ENCODE data around the gene SMAD6.

DNA sequence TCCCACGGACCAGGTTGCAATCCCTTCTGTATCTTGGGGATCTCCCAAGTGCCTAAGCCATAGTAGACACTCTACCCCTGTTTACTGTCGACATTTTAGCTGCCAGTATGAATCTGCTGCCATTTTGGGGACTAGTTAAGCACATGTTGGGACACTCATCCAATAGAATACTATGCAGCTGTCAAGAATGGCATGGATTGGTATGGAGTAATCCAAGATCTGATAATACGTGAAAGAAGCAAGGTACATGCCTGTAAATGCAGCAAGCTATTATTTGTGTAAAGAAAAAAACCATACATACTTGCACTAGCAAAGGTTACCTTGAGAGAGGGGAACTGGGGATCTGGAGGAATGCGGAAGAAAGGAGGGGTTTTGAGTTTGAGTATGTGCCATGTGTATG, 129.3 kb downstream of the SMAD6 start:
- no peak for TF ChIP-seq RAD21 (IDR thresholded peaks at IDR 0.05; ENCODE audit: low read depth)
- no peak for TF ChIP-seq EZH2 (IDR thresholded peaks at IDR 0.05)
- TF ChIP-seq POLR2AphosphoS5 (IDR thresholded peaks at IDR 0.05; ENCODE audit: low read depth, low read length), result no peak
- TF ChIP-seq ELF1 (IDR thresholded peaks at IDR 0.05; ENCODE audit: borderline replicate concordance, low read depth), result no peak
- TF ChIP-seq, protein P1, sequence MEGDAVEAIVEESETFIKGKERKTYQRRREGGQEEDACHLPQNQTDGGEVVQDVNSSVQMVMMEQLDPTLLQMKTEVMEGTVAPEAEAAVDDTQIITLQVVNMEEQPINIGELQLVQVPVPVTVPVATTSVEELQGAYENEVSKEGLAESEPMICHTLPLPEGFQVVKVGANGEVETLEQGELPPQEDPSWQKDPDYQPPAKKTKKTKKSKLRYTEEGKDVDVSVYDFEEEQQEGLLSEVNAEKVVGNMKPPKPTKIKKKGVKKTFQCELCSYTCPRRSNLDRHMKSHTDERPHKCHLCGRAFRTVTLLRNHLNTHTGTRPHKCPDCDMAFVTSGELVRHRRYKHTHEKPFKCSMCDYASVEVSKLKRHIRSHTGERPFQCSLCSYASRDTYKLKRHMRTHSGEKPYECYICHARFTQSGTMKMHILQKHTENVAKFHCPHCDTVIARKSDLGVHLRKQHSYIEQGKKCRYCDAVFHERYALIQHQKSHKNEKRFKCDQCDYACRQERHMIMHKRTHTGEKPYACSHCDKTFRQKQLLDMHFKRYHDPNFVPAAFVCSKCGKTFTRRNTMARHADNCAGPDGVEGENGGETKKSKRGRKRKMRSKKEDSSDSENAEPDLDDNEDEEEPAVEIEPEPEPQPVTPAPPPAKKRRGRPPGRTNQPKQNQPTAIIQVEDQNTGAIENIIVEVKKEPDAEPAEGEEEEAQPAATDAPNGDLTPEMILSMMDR (IDR thresholded peaks at IDR 0.05 in 2 of 3, conservative IDR thresholded peaks at IDR 0.05 in 1 of 3; ENCODE audit: borderline replicate concordance in 1 of 3, insufficient read depth in 1 of 3, low read depth in 2 of 3, low read length in 2 of 3), result no peak
- TF ChIP-seq ZNF274 (IDR thresholded peaks at IDR 0.05; ENCODE audit: low read depth, low read length), result no peak
- TF ChIP-seq SIN3A (IDR thresholded peaks at IDR 0.05; ENCODE audit: low read depth), result no peak
- TF ChIP-seq, protein P2, sequence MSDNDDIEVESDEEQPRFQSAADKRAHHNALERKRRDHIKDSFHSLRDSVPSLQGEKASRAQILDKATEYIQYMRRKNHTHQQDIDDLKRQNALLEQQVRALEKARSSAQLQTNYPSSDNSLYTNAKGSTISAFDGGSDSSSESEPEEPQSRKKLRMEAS (IDR thresholded peaks at IDR 0.05), result no peak
- no peak for TF ChIP-seq POLR2A (IDR thresholded peaks at IDR 0.05; ENCODE audit: borderline replicate concordance, extremely low read depth, insufficient read depth, insufficient read length)
- no peak for TF ChIP-seq CEBPB (IDR thresholded peaks at IDR 0.05; ENCODE audit: low read depth)
- no peak for TF ChIP-seq SP1 (IDR thresholded peaks at IDR 0.05; ENCODE audit: low read depth)
- TF ChIP-seq, protein P3, sequence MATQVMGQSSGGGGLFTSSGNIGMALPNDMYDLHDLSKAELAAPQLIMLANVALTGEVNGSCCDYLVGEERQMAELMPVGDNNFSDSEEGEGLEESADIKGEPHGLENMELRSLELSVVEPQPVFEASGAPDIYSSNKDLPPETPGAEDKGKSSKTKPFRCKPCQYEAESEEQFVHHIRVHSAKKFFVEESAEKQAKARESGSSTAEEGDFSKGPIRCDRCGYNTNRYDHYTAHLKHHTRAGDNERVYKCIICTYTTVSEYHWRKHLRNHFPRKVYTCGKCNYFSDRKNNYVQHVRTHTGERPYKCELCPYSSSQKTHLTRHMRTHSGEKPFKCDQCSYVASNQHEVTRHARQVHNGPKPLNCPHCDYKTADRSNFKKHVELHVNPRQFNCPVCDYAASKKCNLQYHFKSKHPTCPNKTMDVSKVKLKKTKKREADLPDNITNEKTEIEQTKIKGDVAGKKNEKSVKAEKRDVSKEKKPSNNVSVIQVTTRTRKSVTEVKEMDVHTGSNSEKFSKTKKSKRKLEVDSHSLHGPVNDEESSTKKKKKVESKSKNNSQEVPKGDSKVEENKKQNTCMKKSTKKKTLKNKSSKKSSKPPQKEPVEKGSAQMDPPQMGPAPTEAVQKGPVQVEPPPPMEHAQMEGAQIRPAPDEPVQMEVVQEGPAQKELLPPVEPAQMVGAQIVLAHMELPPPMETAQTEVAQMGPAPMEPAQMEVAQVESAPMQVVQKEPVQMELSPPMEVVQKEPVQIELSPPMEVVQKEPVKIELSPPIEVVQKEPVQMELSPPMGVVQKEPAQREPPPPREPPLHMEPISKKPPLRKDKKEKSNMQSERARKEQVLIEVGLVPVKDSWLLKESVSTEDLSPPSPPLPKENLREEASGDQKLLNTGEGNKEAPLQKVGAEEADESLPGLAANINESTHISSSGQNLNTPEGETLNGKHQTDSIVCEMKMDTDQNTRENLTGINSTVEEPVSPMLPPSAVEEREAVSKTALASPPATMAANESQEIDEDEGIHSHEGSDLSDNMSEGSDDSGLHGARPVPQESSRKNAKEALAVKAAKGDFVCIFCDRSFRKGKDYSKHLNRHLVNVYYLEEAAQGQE (IDR thresholded peaks at IDR 0.05; ENCODE audit: low read depth), result no peak
- no peak for TF ChIP-seq EGR1 (IDR thresholded peaks at IDR 0.05; ENCODE audit: low read depth)

Measured in HCT116 (cell line).